Endothelial cell of umbilical vein (primary cell): Measurements from ENCODE around the gene ZNF879. TPM values are rescaled to one million over a fixed set of nuclear protein-coding genes. Genes with fewer than 3 reads are reported as not detected.

ENCODE experiments used
- BruUV-seq: library from RNA; stranded (reverse); fragments of 400-500 nt; replicated peaks from 2 replicates; lab custom pipeline; 2021; lab: Mats Ljungman, UMichigan
- CTCF ChIA-PET: fragments of 300-600, 350-600 bp; sonication (Branson Sonifier 250); formaldehyde crosslinking; loops from one replicate; lab custom pipeline; 2021; ENCODE audit warnings: antibody characterized with exemption, inconsistent platforms; lab: Charles Lee
- POLR2A ChIA-PET: fragments of 300-600, 350-600 bp; sonication (Branson Sonifier 250); formaldehyde crosslinking; loops from one replicate; lab custom pipeline; 2021; ENCODE audit warnings: antibody characterized with exemption, inconsistent platforms; lab: Charles Lee
- DNase-seq: peaks from one replicate; pipeline ENCODE4 v3.0.0-alpha.2; 2011; ENCODE audit warnings: low read depth, low spot score
- FAIRE-seq: peaks from 2 replicates; lab custom pipeline; 2011; peaks lifted over from hg19 to GRCh38; lab: Jason Lieb, UNC
- H2AFZ ChIP-seq: 2 replicates; pipeline ENCODE4 v1.6.0; 2012; ENCODE audit warnings: low read depth, low read length, control low read depth, inconsistent platforms
- H3K27ac ChIP-seq: 2 replicates; pipeline ENCODE4 v1.5.1; 2011; ENCODE audit warnings: low read depth, mild to moderate bottlenecking, control low read depth, low read length, moderate library complexity; ENCODE audit not compliant: insufficient read depth
- H3K27me3 ChIP-seq, 2 experiments: 2 replicates each; pipeline versions ENCODE4 v1.6.0 to v1.6.1; 2011; ENCODE audit warnings: low read length in 2 of 2, mixed read lengths in 1 of 2; ENCODE audit not compliant: control insufficient read depth in 2 of 2, insufficient read depth in 2 of 2
- H3K36me3 ChIP-seq, 2 experiments: 2 replicates in 1 of 2; 3 replicates in 1 of 2; pipeline ENCODE4 v1.5.1; 2011; ENCODE audit warnings: low read length in 2 of 2, mild to moderate bottlenecking in 1 of 2, moderate library complexity in 1 of 2; ENCODE audit not compliant: control insufficient read depth in 2 of 2, insufficient read depth in 2 of 2; ENCODE audit errors: extremely low read depth in 1 of 2
- H3K4me1 ChIP-seq: 3 replicates; pipeline ENCODE4 v1.5.1; 2011; ENCODE audit warnings: mild to moderate bottlenecking, low read length; ENCODE audit not compliant: control insufficient read depth, insufficient read depth; ENCODE audit errors: extremely low read depth
- H3K4me2 ChIP-seq: 2 replicates; pipeline ENCODE4 v1.6.1; 2011; ENCODE audit warnings: low read length, control low read depth, mixed read lengths; ENCODE audit not compliant: insufficient read depth
- H3K4me3 ChIP-seq, 3 experiments: fragments of 200-600 bp in 1 of 3; sonication (generic), shearing (Covaris generic) in 1 of 3; replicated peaks in 1 of 3; 2 replicates each; pipeline ENCODE4 v1.5.1; 2011 to 2016; ENCODE audit warnings: control low read depth in 3 of 3, low read length in 3 of 3, mild to moderate bottlenecking in 2 of 3, inconsistent platforms in 1 of 3, low read depth in 1 of 3, moderate library complexity in 1 of 3; ENCODE audit not compliant: insufficient read depth in 1 of 3
- H3K79me2 ChIP-seq: 2 replicates; pipeline ENCODE4 v1.6.0; 2012; ENCODE audit warnings: low read length, inconsistent platforms; ENCODE audit not compliant: control insufficient read depth, insufficient read depth
- H3K9ac ChIP-seq: replicated peaks from 2 replicates; pipeline ENCODE3; 2011; ENCODE audit warnings: low read length, control low read depth; ENCODE audit not compliant: insufficient read depth; ENCODE audit errors: extremely low read depth
- H3K9me1 ChIP-seq: replicated peaks from 3 replicates; pipeline ENCODE4 v1.6.0; 2011; ENCODE audit warnings: mild to moderate bottlenecking, low read length; ENCODE audit not compliant: control insufficient read depth, insufficient read depth; ENCODE audit errors: extremely low read depth
- H3K9me3 ChIP-seq: replicated peaks from 2 replicates; pipeline ENCODE4 v1.5.1; 2012; ENCODE audit warnings: low read length, inconsistent platforms; ENCODE audit not compliant: control insufficient read depth, insufficient read depth
- H4K20me1 ChIP-seq: replicated peaks from 2 replicates; pipeline ENCODE3; 2011; ENCODE audit warnings: mild to moderate bottlenecking, low read length; ENCODE audit not compliant: control insufficient read depth, insufficient read depth; ENCODE audit errors: extremely low read depth
- EZH2 ChIP-seq: IDR thresholded peaks from 2 replicates; pipeline ENCODE4 v1.6.1; 2012; ENCODE audit warnings: borderline replicate concordance, low read depth, mild to moderate bottlenecking, moderate library complexity, low read length, inconsistent platforms; ENCODE audit not compliant: severe bottlenecking
- FOS ChIP-seq: IDR thresholded peaks from 2 replicates; pipeline ENCODE4 v1.6.1; 2011; ENCODE audit warnings: mild to moderate bottlenecking, low read length, moderate library complexity, borderline replicate concordance; ENCODE audit not compliant: insufficient read depth
- GATA2 ChIP-seq: IDR thresholded peaks from 2 replicates; pipeline ENCODE4 v1.7.0; 2011; ENCODE audit warnings: low read depth, mild to moderate bottlenecking, moderate library complexity, mixed read lengths, low read length; ENCODE audit not compliant: insufficient read length, insufficient read depth
- JUN ChIP-seq: IDR thresholded peaks from 2 replicates; pipeline ENCODE4 v1.6.1; 2011; ENCODE audit warnings: borderline replicate concordance, low read depth; ENCODE audit not compliant: insufficient read length, insufficient read depth
- MAX ChIP-seq: IDR thresholded peaks from 2 replicates; pipeline ENCODE4 v1.6.1; 2011; ENCODE audit not compliant: insufficient read depth, insufficient read length
- MYC ChIP-seq: IDR thresholded peaks from one replicate; pipeline ENCODE4 v1.6.1; 2011; ENCODE audit warnings: mild to moderate bottlenecking, low read depth, low read length
- POLR2A ChIP-seq: IDR thresholded peaks from 2 replicates; pipeline ENCODE4 v1.6.1; 2012; ENCODE audit warnings: low read depth, mild to moderate bottlenecking, control low read depth, low read length
- POLR2AphosphoS5 ChIP-seq: IDR thresholded peaks from 2 replicates; pipeline ENCODE4 v1.6.1; 2012; ENCODE audit warnings: low read depth, mild to moderate bottlenecking, control low read depth, low read length, moderate library complexity; ENCODE audit not compliant: insufficient read depth
- dilution Hi-C: fragments of 300-500 bp; cut with MboI; formaldehyde crosslinking; loops from one replicate; pipeline ENCODE4 v1.15.0; 2019; ENCODE audit warnings: low sequenced_read_pairs; ENCODE audit not compliant: extremely low pct_ligation_motif_present
- intact Hi-C: fragments of 100-400 bp; cut with micrococcal nuclease; formaldehyde crosslinking; loops from one replicate; pipeline ENCODE4 v1.10.0; 2022
- polyA plus RNA-seq, 4 experiments: library from polyadenylated mRNA; depleted of rRNA in 3 of 4; stranded (reverse) in 3 of 4; unstranded in 1 of 4; fragments of >200 nt; gene quantifications; 2 replicates each; pipeline versions ENCODE4 v1.2.1 to v1.2.3, GENCODE V29; 2011 to 2012; ENCODE audit warnings: missing spikeins in 1 of 4
- total RNA-seq: library from RNA; stranded (reverse); gene quantifications from 2 replicates; pipeline ENCODE4 v1.2.3, GENCODE V29; 2021
- TF ChIP-seq, protein P1 (sequence below), 2 donors: IDR thresholded peaks; 1 replicate in 1 of 2; 2 replicates in 1 of 2; pipeline ENCODE4 v1.5.1; 2011; ENCODE audit warnings: low read length in 2 of 2, mild to moderate bottlenecking in 2 of 2, moderate library complexity in 2 of 2, control low read depth in 1 of 2, inconsistent platforms in 1 of 2, low read depth in 1 of 2; ENCODE audit not compliant: insufficient read depth in 1 of 2; ENCODE audit errors: extremely low read depth in 1 of 2

Gene ZNF879
- total and polyA plus RNA-seq, 2 donors (not counting 3 experiments of a cell fraction or from before 2014, with no cell fraction given) = 2.4 to 2.7 TPM

GRCh38 chr5:179061025-179061424 lies 37.4 kb downstream of the ZNF879 start:
- BruUV-seq = no TSS peak
- DNase-seq (no peak), FAIRE-seq (no peak)
- CTCF ChIA-PET = interaction anchor here (0.9 to 2.3 kb wide), 5 partner anchors 10 to 433 kb away, joined by 3 to 17 read pairs (median 7); partner anchors contain the start of genes ZNF354A, ZNF354B and ZNF879
- Histone ChIP-seq H3K27me3 (no peaks in the 10 kb centered on the region), H3K36me3 (peaks cover 0 to 3% of the 10 kb centered on the region in 2 experiments), H3K9me3 (no peaks in the 10 kb centered on the region), H3K4me3 (peak overlapping the region in 2 of 3 experiments; percentile 37 to 73), H3K9ac (no peak overlapping the region), H3K79me2 (peaks cover 4% of the 10 kb centered on the region), H2AFZ (no peak overlapping the region), H3K4me1 (peaks cover 6% of the 10 kb centered on the region), H3K4me2 (peak overlapping the region; percentile 8), H3K27ac (no peak overlapping the region), H4K20me1 (no peaks in the 10 kb centered on the region), H3K9me1 (no peaks in the 10 kb centered on the region)
- TF ChIP-seq POLR2A (no peak), GATA2 (no peak), JUN (no peak), MYC (no peak), EZH2 (no peak), POLR2AphosphoS5 (no peak), MAX (no peak), FOS (no peak)
- TF ChIP-seq, protein P1, sequence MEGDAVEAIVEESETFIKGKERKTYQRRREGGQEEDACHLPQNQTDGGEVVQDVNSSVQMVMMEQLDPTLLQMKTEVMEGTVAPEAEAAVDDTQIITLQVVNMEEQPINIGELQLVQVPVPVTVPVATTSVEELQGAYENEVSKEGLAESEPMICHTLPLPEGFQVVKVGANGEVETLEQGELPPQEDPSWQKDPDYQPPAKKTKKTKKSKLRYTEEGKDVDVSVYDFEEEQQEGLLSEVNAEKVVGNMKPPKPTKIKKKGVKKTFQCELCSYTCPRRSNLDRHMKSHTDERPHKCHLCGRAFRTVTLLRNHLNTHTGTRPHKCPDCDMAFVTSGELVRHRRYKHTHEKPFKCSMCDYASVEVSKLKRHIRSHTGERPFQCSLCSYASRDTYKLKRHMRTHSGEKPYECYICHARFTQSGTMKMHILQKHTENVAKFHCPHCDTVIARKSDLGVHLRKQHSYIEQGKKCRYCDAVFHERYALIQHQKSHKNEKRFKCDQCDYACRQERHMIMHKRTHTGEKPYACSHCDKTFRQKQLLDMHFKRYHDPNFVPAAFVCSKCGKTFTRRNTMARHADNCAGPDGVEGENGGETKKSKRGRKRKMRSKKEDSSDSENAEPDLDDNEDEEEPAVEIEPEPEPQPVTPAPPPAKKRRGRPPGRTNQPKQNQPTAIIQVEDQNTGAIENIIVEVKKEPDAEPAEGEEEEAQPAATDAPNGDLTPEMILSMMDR (IDR thresholded peaks at IDR 0.05; ENCODE audit: extremely low read depth in 1 of 2, insufficient read depth in 1 of 2, low read depth in 1 of 2, low read length in 2 of 2) = no peak
- intact Hi-C loops (loop anchor here (2.0 to 5.0 kb wide), 2 partner anchors 166 to 431 kb away; partner anchors contain the start of gene ZFP2), dilution Hi-C loops (no loop called here)
- POLR2A ChIA-PET = interaction anchor here (1.4 to 1.5 kb wide), 2 partner anchors 201 to 330 kb away, joined by 7 to 8 read pairs; partner anchors contain the start of genes ZNF354A and ZNF354B
